Prostate gland (tissue), 2 donors: Measurements from ENCODE around the gene MYBPC2. TPM values are rescaled to one million over a fixed set of nuclear protein-coding genes. Genes with fewer than 3 reads are reported as not detected.

Experiments
- DNase-seq: peaks from one replicate; pipeline ENCODE4 v3.0.0-alpha.2; 2019; ENCODE audit warnings: low spot score
- H3K27ac ChIP-seq, 2 donors: fragments of 200-600 bp; sonication (generic); 2 replicates each; pipeline ENCODE4 v1.5.1; 2017 to 2019
- H3K27me3 ChIP-seq: fragments of 200-600 bp; sonication (generic); replicated peaks from 2 replicates; pipeline ENCODE4 v1.5.1; 2019; ENCODE audit not compliant: insufficient read depth
- H3K36me3 ChIP-seq, 2 donors: fragments of 200-600 bp; sonication (generic); 1 replicate in 1 of 2; 2 replicates in 1 of 2; pipeline versions ENCODE4 v1.5.1 to v1.8.1; 2017 to 2019
- H3K4me1 ChIP-seq: fragments of 200-600 bp; sonication (generic); replicated peaks from 2 replicates; pipeline ENCODE4 v1.5.1; 2019
- H3K4me3 ChIP-seq, 2 donors: fragments of 200-600 bp; sonication (generic); 2 replicates each; pipeline ENCODE4 v1.5.1; 2017 to 2019
- H3K9me3 ChIP-seq: fragments of 200-600 bp; sonication (generic); 2 replicates; pipeline ENCODE4 v1.5.1; 2017
- POLR2A ChIP-seq: fragments of 450-650 bp; IDR thresholded peaks from one replicate; pipeline ENCODE4 v1.6.1; 2016; ENCODE audit warnings: antibody characterized with exemption, mild to moderate bottlenecking
- POLR2AphosphoS5 ChIP-seq: sonication (generic); formaldehyde crosslinking; IDR thresholded peaks from one replicate; pipeline ENCODE4 v1.6.1; 2017; ENCODE audit warnings: antibody characterized with exemption
- WGBS: methylation state at CpG from one replicate; pipeline ENCODE4 v1.1.5; 2018; 5-methylcytosine and 5-hydroxymethylcytosine counted together
- intact Hi-C: fragments of 100-400 bp; cut with DNase I; formaldehyde crosslinking; loops from one replicate; pipeline ENCODE4 v1.14.2; 2022
- total RNA-seq, 2 donors: library from RNA; depleted of rRNA; stranded (reverse); fragments of >200 nt; gene quantifications; one replicate each; pipeline ENCODE4 v1.1.0, GENCODE V29; 2016
- TF ChIP-seq, protein P1 (sequence below), 4 experiments: fragments of 200-600 bp in 2 of 4; fragments of 450-650 bp in 2 of 4; sonication (generic) in 2 of 4; IDR thresholded peaks; 1 replicate in 3 of 4; 2 replicates in 1 of 4; pipeline ENCODE4 v1.5.1; 2016 to 2019; ENCODE audit warnings: antibody characterized with exemption in 4 of 4, mild to moderate bottlenecking in 2 of 4, moderate library complexity in 2 of 4

MYBPC2 gene
- total RNA-seq, 2 donors from 2014 or later = 0.09 to 0.34 TPM

DNA sequence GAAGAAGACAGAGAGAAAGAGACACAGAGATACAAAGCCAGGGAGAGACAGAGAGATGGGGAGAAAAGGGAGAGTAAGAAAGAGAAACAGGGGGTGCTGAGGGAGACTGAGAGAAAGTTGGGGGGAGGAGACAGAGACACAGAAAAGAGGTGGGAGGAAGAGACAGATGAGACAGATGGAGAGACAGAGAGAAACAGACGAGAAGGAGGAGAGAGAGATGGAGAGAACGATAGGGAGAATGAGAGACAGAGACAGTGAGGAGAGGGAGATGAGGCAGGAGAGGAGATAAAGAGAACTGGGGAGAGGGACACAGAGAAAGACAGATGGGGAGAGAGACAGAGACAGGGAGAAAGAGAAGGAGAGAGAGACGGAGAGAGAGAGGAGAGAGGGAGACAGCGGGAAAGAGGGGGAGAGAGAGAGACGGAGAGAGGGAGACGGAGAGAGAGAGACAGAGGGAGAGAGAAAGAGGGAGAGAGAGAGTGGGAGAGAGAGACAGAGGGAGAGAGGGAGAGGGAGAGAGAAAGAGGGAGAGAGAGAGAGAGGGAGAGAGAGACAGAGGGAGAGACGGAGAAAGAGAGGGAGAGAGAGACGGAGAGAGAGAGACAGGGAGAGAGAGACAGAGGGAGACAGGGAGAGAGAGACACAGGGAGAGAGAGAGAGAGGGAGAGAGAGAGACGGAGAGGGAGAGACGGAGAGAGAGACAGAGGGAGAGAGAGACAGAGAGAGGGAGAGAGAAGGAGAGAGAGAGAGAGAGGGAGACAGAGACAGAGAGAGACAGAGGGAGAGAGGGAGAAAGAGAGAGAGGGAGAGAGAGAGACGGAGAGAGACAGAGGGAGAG, 65.7 kb downstream of the MYBPC2 start:
- intact Hi-C loops = no loop called here
- 81% methylated on average over 11 of the region's 11 CpGs for WGBS
- Histone ChIP-seq H3K4me3 (no peak overlapping the region), H3K4me1 (no peaks in the 10 kb centered on the region), H3K9me3 (no peaks in the 10 kb centered on the region), H3K36me3 (no peaks in the 10 kb centered on the region), H3K27me3 (no peaks in the 10 kb centered on the region), H3K27ac (no peak overlapping the region)
- no peak for DNase-seq
- no peak for TF ChIP-seq POLR2A
- no peak for TF ChIP-seq POLR2AphosphoS5
- TF ChIP-seq, protein P1, sequence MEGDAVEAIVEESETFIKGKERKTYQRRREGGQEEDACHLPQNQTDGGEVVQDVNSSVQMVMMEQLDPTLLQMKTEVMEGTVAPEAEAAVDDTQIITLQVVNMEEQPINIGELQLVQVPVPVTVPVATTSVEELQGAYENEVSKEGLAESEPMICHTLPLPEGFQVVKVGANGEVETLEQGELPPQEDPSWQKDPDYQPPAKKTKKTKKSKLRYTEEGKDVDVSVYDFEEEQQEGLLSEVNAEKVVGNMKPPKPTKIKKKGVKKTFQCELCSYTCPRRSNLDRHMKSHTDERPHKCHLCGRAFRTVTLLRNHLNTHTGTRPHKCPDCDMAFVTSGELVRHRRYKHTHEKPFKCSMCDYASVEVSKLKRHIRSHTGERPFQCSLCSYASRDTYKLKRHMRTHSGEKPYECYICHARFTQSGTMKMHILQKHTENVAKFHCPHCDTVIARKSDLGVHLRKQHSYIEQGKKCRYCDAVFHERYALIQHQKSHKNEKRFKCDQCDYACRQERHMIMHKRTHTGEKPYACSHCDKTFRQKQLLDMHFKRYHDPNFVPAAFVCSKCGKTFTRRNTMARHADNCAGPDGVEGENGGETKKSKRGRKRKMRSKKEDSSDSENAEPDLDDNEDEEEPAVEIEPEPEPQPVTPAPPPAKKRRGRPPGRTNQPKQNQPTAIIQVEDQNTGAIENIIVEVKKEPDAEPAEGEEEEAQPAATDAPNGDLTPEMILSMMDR (IDR thresholded peaks at IDR 0.05) = no peak

DNA sequence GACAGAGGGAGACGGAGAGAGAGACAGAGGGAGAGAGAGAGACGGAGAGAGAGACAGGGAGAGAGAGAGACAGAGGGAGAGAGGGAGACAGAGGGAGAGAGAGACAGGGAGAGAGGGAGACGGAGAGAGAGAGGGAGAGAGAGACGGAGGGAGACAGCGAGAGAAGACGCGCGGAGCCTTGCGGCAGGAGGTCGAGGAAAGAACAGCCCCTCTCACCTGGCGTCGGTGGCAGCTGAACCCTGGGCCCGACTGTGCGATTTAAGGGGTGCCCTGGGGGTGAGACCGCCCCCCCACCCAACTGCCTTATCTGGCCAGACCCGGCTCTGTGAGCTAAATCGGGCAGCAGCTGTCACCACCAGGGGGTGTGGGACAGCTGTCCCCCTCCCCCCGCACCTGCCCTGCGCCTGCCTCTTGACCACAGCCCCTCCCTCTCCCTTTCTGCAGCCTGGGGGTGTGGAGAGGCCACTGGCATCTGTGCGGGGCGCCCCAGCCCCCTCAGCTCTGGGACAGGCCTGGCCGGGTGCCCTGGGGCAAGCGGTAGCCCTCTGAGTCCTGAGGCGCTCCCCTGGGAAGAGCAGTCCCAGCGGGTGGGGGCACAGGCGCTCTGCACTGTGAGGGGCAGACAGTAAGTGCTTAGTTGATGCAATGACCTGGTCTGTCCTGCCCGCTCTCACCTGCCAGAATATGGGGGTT, 67.5 kb downstream of the MYBPC2 start:
- no peak for TF ChIP-seq POLR2A
- TF ChIP-seq, protein P1 (IDR thresholded peaks at IDR 0.05) = no peak
- TF ChIP-seq POLR2AphosphoS5 = no peak
- Histone ChIP-seq H3K4me3 (no peak overlapping the region), H3K4me1 (no peaks in the 10 kb centered on the region), H3K27ac (no peak overlapping the region), H3K36me3 (no peaks in the 10 kb centered on the region), H3K9me3 (no peaks in the 10 kb centered on the region), H3K27me3 (no peaks in the 10 kb centered on the region)
- intact Hi-C loops = no loop called here
- no peak for DNase-seq
- 45% methylated on average over 25 of the region's 27 CpGs for WGBS

DNA sequence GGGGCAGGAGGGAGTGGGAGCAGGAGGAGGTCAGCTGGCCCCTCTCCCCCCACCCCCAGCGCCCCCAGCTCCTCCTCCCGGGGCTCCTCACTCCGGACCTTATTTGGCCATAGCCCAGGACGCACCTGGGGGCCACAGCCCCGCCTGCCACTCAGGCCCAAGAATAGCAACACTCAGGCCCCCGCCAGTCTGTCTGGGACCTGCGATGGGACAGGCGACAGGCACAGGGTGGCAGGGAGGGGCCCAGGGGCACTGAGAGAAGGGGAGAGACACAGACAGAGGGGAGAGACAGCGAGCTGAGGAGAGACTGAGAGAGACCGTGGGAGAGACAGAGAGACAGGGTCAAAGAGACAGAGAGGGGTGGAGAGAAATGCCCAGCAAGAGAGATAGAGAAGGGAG, 68.1 kb downstream of the MYBPC2 start:
- no peak overlapping the region for H3K4me3 ChIP-seq
- intact Hi-C loops = no loop called here
- TF ChIP-seq POLR2A (no peak), POLR2AphosphoS5 (no peak)
- TF ChIP-seq, protein P1 (IDR thresholded peaks at IDR 0.05) = no peak
- H3K9me3 ChIP-seq = no peaks in the 10 kb centered on the region
- H3K4me1 ChIP-seq = no peaks in the 10 kb centered on the region
- H3K36me3 ChIP-seq = no peaks in the 10 kb centered on the region
- 61% methylated on average over 9 of the region's 10 CpGs for WGBS
- no peaks in the 10 kb centered on the region for H3K27me3 ChIP-seq
- no peak overlapping the region for H3K27ac ChIP-seq
- no peak for DNase-seq

DNA sequence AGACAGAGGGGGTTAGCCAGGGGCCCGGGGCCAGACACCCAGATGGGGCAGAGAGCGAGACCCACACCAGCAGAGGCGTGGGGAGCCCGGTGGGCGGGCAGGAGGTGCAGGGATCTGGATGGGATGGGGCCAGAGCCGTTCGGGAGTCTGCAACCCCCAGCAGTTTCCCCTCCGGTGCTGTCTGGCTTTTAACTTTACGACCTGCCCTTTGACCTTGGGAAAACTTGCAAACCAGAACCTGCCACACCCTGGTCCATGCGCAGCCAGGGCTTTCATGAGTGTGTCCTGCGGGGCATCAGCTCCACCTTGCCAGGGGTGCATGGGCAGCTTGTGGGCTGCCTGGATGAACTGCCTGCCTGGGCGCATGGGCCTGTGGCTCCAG, 68.5 kb downstream of the MYBPC2 start:
- Histone ChIP-seq H3K9me3 (no peaks in the 10 kb centered on the region), H3K27me3 (no peaks in the 10 kb centered on the region), H3K27ac (no peak overlapping the region), H3K4me3 (no peak overlapping the region), H3K36me3 (no peaks in the 10 kb centered on the region), H3K4me1 (no peaks in the 10 kb centered on the region)
- no peak for DNase-seq
- intact Hi-C loops = no loop called here
- WGBS = 65% methylated on average over 12 of the region's 12 CpGs
- TF ChIP-seq POLR2A = no peak

DNA sequence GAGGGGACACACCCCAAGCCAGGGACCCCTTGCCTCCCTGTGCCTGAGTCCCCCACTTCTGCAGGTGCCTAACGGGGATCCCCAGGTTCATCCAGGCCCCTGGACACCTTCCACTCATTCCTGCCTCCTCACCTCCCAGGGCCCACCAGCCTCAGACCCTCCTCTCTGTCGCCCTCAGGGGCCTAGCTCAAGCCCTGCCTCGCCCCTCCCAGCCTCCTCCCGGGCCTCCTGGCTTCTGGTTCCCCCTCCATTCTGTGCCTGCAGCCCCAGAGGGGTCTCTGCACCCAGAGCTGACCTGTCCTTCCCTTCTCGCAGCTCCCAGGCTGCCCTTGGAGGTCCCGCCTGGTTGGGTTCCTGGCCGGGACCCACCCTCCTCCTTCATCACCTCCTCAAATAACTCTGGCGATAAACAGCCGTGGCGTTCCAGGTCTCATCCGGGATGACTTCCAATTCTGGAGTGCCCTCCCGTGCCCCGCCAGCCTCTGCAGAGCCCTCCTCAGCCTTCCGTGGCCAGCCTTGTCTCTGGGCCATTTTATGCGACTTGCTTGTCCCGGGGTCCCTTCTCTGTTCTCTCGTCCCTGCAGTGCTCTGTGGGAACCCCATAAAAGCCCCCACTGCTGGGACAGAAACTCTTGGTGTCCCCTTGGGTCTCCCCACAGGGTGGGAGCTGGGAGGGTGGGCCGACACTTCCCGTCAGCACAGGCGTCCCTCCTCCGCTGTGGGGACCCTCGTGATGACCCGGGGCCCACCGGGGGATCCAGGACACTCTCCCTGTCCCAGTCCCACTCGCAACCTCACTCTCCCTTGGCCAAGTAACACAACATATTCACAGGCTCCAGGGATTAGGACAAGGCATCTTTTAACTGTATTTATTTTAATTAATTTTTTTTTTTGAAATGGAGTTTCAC, 69.1 kb downstream of the MYBPC2 start:
- H3K27ac ChIP-seq = no peak overlapping the region
- no peaks in the 10 kb centered on the region for H3K27me3 ChIP-seq
- DNase-seq = no peak
- TF ChIP-seq POLR2AphosphoS5 = no peak
- TF ChIP-seq, protein P1 (IDR thresholded peaks at IDR 0.05) = no peak
- TF ChIP-seq POLR2A = no peak
- no peak overlapping the region for H3K4me3 ChIP-seq
- intact Hi-C loops = no loop called here
- no peaks in the 10 kb centered on the region for H3K36me3 ChIP-seq
- no peaks in the 10 kb centered on the region for H3K9me3 ChIP-seq
- no peaks in the 10 kb centered on the region for H3K4me1 ChIP-seq
- 58% methylated on average over 25 of the region's 25 CpGs for whole genome bisulfite sequencing
